HUES48 (cell line): ENCODE measurements around the gene WDR18.
A peak's percentile ranks its signal among the peaks of the same experiment; 100 is the strongest.

Experiments used
- H3K27ac ChIP-seq: one replicate; pipeline ENCODE4 v1.7.0; 2013; ENCODE audit warnings: low read depth, low read length, inconsistent platforms
- H3K27me3 ChIP-seq: 2 replicates; pipeline ENCODE4 v1.6.1; 2013; ENCODE audit warnings: mild to moderate bottlenecking, low read length; ENCODE audit not compliant: control insufficient read depth, insufficient read depth
- H3K36me3 ChIP-seq: 2 replicates; pipeline ENCODE4 v1.6.1; 2013; ENCODE audit warnings: low read length; ENCODE audit not compliant: control insufficient read depth, insufficient read depth
- H3K4me1 ChIP-seq: 2 replicates; pipeline ENCODE4 v1.6.1; 2013; ENCODE audit warnings: mild to moderate bottlenecking, low read length; ENCODE audit not compliant: control insufficient read depth, insufficient read depth
- H3K4me3 ChIP-seq: 2 replicates; pipeline ENCODE4 v1.5.1; 2013; ENCODE audit warnings: mild to moderate bottlenecking, low read depth, low read length
- H3K9ac ChIP-seq: 2 replicates; pipeline ENCODE4 v1.6.1; 2013; ENCODE audit warnings: mild to moderate bottlenecking, low read depth, low read length, moderate library complexity
- H3K9me3 ChIP-seq: 2 replicates; pipeline ENCODE4 v1.6.1; 2013; ENCODE audit warnings: low read length; ENCODE audit not compliant: control insufficient read depth, insufficient read depth

The WDR18 gene

DNA sequence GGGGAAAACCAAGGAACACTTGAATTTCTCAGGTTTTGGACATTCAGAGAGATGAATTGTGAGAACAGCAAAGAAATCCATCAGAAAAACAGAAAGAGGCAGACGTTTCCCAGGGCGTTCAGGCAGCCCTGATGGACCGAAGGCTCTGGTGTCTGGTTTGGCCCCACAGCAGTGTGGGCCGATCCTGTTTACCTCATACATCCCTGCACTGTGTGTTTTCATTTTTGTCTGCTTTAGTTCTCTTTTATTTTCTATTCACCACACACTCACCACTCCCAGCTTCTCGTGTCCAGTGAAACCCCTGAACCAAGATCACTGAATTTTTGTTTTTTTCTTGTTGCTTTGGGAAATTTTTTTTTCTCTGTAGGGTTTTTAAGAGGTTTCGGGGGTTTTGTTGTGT is 11.9 kb upstream of the WDR18 start:
- Histone ChIP-seq H3K4me3 (no peak overlapping the region), H3K27me3 (no peaks in the 10 kb centered on the region), H3K36me3 (peaks cover 41% of the 10 kb centered on the region), H3K4me1 (no peaks in the 10 kb centered on the region), H3K27ac (no peak overlapping the region), H3K9me3 (peaks cover 4% of the 10 kb centered on the region), H3K9ac (no peak overlapping the region)

- no peak overlapping the region for H3K4me3 ChIP-seq
- H3K36me3 ChIP-seq: peaks cover 29% of the 10 kb centered on the region
- H3K4me1 ChIP-seq: no peaks in the 10 kb centered on the region
- no peak overlapping the region for H3K9ac ChIP-seq
- H3K27ac ChIP-seq: no peak overlapping the region
- no peaks in the 10 kb centered on the region for H3K27me3 ChIP-seq
- H3K9me3 ChIP-seq: peaks cover 4% of the 10 kb centered on the region
These were observed 10.2 kb upstream of the WDR18 start for GRCh38 chr19:973726-974563.

DNA sequence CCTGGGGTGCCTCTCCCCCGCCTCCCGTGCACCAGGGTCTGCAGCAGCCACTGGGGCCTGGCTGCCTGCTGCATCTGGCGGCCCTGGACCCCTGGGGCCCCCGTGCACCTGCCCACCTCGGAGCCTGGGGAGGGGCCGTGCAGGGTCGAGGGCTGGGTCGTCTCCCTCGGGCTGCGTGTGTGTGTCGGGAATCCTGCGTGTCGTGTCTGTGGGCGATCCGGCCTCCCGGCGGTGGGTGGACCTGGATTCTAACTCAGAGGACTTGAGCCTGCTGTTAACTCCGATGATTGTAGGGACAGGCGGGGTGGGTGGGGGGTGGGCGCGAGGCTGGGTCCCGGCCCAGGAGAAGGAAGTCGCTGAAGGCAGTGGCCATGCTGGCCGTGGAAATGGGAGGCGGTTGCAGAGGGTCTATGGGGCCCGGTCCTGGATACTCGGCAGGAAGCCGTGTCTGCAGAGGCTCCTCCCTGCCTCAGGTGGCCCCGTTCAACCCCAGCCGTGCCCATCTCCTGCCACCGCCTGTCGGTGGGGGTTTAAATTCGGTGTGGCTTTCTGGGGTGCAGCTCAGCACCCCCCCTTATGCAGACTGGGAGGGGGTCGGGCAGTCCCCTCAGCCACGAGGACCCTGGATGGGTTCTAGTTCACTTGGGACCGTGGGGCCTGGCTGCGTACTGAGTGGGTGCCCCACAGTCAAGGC is 9.4 kb upstream of the WDR18 start:
- H3K4me1 ChIP-seq: no peaks in the 10 kb centered on the region; the same call in 1 of the 2 replicates
- H3K9ac ChIP-seq: no peak overlapping the region
- no peaks in the 10 kb centered on the region for H3K27me3 ChIP-seq
- H3K9me3 ChIP-seq: peaks cover 4% of the 10 kb centered on the region
- H3K4me3 ChIP-seq: no peak overlapping the region
- peaks cover 24% of the 10 kb centered on the region for H3K36me3 ChIP-seq
- no peak overlapping the region for H3K27ac ChIP-seq

- H3K36me3 ChIP-seq: peaks cover 7% of the 10 kb centered on the region
- H3K27me3 ChIP-seq: no peaks in the 10 kb centered on the region
- H3K4me1 ChIP-seq: peaks cover 3% of the 10 kb centered on the region; the same call in 1 of the 2 replicates
- no peak overlapping the region for H3K27ac ChIP-seq
- H3K9ac ChIP-seq: no peak overlapping the region
- H3K9me3 ChIP-seq: no peaks in the 10 kb centered on the region
- H3K4me3 ChIP-seq: no peak overlapping the region
These were observed 7.7 kb upstream of the WDR18 start for GRCh38 chr19:976476-976875.

- H3K27me3 ChIP-seq: no peaks in the 10 kb centered on the region
- H3K9ac ChIP-seq: no peak overlapping the region
- H3K9me3 ChIP-seq: no peaks in the 10 kb centered on the region
- peaks cover 3% of the 10 kb centered on the region; the same call in 1 of the 2 replicates for H3K4me1 ChIP-seq
- H3K4me3 ChIP-seq: no peak overlapping the region
- peaks cover 5% of the 10 kb centered on the region for H3K36me3 ChIP-seq
- no peak overlapping the region for H3K27ac ChIP-seq
These were observed 7.1 kb upstream of the WDR18 start for GRCh38 chr19:977058-977464.

- Histone ChIP-seq H3K36me3 (no peaks in the 10 kb centered on the region), H3K4me3 (no peak overlapping the region), H3K4me1 (peaks cover 7% of the 10 kb centered on the region; the same call in 1 of the 2 replicates), H3K9ac (no peak overlapping the region), H3K27ac (peak overlapping the region; percentile 37), H3K9me3 (no peaks in the 10 kb centered on the region), H3K27me3 (no peaks in the 10 kb centered on the region)
These were observed 4.8 kb upstream of the WDR18 start for GRCh38 chr19:979318-979741.

GRCh38 chr19:980133-980998 is 3.8 kb upstream of the WDR18 start:
- Histone ChIP-seq H3K36me3 (no peaks in the 10 kb centered on the region), H3K4me1 (peaks cover 7% of the 10 kb centered on the region; the same call in 1 of the 2 replicates), H3K27me3 (no peaks in the 10 kb centered on the region), H3K4me3 (no peak overlapping the region), H3K9ac (no peak overlapping the region), H3K9me3 (no peaks in the 10 kb centered on the region), H3K27ac (peak overlapping the region; percentile 78)

DNA sequence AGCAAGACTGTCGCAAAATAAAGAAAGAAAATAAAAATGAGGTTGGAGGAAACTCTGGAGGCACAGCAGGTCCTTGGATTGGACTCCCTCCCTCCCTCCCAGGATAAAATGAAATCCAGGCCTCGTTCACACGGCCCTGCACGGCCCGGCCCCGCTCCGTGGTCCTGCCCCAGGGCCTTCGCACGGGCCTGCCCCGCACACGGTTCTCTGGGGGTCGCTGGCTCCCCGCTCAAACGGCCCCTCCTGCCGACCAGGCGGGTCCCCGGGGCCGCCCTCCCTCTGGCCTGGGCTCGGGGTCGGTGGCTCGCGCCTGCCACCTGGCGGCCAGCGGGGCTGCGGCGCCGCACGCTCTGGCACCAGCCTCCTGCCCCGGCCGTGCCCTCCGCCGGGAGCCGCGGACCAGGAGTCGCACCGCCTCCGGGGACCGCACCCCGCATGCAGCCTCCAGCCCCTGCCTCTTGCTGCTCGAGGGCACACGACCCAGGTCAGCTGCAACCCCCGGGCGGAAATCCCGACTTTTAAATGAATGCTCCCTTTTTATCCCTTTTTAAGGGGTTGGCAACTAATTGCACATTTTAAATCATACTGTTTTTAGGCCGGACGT is 1.5 kb upstream of the WDR18 start:
- no peaks in the 10 kb centered on the region for H3K27me3 ChIP-seq
- H3K4me1 ChIP-seq: peaks cover 7% of the 10 kb centered on the region; the same call in 1 of the 2 replicates

DNA sequence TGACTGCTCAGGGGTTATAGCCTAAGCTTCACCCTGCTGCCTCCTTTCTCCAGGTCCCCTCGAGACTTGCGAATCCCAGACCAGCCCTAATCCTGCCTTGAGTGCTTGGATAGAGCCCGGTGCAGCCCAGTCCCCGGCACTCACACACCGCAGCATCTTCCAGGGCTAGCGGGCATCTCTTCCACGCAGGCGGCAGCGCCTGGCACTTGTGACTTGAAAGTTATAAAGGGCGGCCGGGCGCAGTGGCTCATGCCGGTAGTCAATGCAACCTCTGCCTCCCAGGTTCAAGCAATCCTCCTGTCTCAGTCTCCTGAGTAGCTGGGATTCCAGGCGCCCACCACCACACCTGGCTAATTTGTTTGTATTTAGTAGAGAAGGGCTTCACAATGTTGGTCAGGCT is 1.9 kb downstream of the WDR18 start:
- no peak overlapping the region for H3K9ac ChIP-seq
- H3K36me3 ChIP-seq: peaks cover 39% of the 10 kb centered on the region
- no peaks in the 10 kb centered on the region for H3K9me3 ChIP-seq
- H3K4me3 ChIP-seq: no peak overlapping the region
- no peak overlapping the region for H3K27ac ChIP-seq
- H3K4me1 ChIP-seq: peaks cover 3% of the 10 kb centered on the region; the same call in 1 of the 2 replicates
- H3K27me3 ChIP-seq: no peaks in the 10 kb centered on the region

More for the DNA sequence above, 1.5 kb upstream of the WDR18 start:
- Histone ChIP-seq H3K27ac (peak overlapping the region; percentile 12), H3K36me3 (peaks cover 21% of the 10 kb centered on the region), H3K4me3 (no peak overlapping the region; the same call in 1 of the 2 replicates), H3K9ac (no peak overlapping the region), H3K9me3 (no peaks in the 10 kb centered on the region)

GRCh38 chr19:988081-988480 is 3.9 kb downstream of the WDR18 start:
- Histone ChIP-seq H3K27ac (no peak overlapping the region), H3K36me3 (peaks cover 43% of the 10 kb centered on the region)

More at GRCh38 chr19:988081-988480, 3.9 kb downstream of the WDR18 start:
- H3K9me3 ChIP-seq: no peaks in the 10 kb centered on the region
- no peaks in the 10 kb centered on the region for H3K27me3 ChIP-seq
- no peak overlapping the region for H3K9ac ChIP-seq
- peaks cover 3% of the 10 kb centered on the region; the same call in 1 of the 2 replicates for H3K4me1 ChIP-seq
- no peak overlapping the region for H3K4me3 ChIP-seq
